RPMI7951 (cell line): Measurements from ENCODE around the gene TGIF2. TPM values are rescaled to one million over a fixed set of nuclear protein-coding genes. Genes with fewer than 3 reads are reported as not detected.
A peak's percentile ranks its signal among the peaks of the same experiment; 100 is the strongest.
"Not testable (repeated sequence)": the region's sequence is repeated elsewhere in the genome, so short reads cannot be mapped to it uniquely, and the experiment has no call there.

Experiments
- DNase-seq: peaks from one replicate; pipeline ENCODE4 v3.0.0-alpha.2; 2012; ENCODE audit warnings: low read depth
- total RNA-seq: library from RNA; depleted of rRNA; stranded (reverse); fragments of >200 nt; shearing (Covaris generic); gene quantifications from 2 replicates; pipeline ENCODE4 v1.2.3, GENCODE V29; 2014

The TGIF2 gene
- total RNA-seq, 1 experiment from 2014 or later, result 18.3 TPM

DNA sequence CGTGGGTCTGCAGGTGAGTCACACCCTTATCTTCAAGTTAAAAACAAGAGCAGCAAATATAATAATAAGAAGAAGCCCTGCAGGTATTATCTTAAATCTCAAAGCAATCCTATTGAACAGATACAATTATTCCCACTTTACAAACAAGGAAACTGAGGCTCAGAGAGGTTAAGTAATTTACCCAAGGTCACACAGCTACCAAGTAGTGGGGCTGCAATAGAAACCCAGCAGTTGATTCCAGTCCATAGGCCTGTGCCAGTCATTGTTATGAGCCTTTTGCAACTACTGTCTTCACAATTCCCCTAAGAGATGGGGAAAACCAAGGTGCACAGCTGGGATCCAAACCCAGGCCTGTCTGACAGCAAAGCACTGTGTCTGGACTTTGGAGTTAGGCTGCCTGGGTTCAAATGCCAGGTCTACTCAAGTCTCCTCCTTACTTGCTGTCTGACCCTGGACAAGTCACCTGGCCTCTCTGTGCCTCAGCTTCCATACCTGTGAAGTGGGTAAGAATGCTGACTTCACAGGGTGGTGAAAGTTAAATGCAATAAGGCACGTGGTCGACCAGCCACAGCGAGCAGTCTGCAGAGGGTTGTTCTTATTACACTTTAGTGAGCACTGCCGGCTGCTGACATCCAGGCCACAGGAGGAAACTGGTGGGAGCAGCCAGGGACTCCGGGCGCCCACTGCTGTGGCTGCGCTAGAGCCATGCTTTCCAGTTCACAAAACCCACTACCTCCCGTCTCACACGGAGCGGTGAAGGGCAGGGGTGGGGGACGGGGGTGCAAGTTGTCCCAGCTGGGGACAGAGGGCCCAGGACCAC, 26.0 kb upstream of the TGIF2 start:
- DNase-seq, result no peak

DNA sequence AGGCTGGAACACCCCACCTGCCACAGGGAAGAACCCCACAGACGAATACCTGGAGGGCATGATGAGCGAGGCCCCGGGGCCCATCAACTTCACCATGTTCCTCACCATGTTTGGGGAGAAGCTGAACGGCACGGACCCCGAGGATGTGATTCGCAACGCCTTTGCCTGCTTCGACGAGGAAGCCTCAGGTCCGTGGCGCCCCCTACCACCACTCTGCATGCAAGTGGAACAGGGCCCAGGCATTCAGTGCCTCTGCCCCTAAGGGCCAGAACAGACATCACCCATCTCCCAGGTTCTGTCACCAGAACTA, 25.4 kb upstream of the TGIF2 start:
- DNase-seq, result no peak

DNA sequence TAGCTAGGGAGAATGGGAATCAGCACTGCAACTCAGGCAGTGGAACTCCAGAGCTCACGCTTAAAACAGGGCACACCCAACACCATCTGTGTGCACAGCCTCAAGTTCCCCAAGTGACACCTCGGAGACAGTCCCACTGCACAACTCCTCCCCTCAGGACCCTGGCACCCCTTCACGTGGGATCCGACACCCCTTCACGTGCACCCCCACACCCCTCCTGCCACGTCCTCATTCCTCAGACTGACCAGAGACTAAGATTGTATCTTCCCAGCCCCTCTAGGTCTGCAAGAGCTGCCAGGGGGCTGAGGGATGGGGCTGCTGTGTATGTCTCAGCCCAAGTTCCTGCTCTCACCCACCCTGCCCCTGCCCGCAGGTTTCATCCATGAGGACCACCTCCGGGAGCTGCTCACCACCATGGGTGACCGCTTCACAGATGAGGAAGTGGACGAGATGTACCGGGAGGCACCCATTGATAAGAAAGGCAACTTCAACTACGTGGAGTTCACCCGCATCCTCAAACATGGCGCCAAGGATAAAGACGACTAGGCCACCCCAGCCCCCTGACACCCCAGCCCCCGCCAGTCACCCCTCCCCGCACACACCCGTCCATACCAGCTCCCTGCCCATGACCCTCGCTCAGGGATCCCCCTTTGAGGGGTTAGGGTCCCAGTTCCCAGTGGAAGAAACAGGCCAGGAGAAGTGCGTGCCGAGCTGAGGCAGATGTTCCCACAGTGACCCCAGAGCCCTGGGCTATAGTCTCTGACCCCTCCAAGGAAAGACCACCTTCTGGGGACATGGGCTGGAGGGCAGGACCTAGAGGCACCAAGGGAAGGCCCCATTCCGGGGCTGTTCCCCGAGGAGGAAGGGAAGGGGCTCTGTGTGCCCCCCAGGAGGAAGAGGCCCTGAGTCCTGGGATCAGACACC, 24.4 kb upstream of the TGIF2 start:
- no peak for DNase-seq

DNA sequence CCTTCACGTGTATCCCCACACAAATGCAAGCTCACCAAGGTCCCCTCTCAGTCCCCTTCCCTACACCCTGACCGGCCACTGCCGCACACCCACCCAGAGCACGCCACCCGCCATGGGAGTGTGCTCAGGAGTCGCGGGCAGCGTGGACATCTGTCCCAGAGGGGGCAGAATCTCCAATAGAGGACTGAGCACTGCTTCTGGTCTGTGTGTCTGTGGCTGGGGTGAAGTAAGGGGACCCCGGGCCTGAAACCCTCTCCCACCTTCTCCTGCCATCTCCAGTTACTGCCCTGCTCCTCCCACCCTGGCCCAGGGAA, 23.8 kb upstream of the TGIF2 start:
- DNase-seq, result no peak

DNA sequence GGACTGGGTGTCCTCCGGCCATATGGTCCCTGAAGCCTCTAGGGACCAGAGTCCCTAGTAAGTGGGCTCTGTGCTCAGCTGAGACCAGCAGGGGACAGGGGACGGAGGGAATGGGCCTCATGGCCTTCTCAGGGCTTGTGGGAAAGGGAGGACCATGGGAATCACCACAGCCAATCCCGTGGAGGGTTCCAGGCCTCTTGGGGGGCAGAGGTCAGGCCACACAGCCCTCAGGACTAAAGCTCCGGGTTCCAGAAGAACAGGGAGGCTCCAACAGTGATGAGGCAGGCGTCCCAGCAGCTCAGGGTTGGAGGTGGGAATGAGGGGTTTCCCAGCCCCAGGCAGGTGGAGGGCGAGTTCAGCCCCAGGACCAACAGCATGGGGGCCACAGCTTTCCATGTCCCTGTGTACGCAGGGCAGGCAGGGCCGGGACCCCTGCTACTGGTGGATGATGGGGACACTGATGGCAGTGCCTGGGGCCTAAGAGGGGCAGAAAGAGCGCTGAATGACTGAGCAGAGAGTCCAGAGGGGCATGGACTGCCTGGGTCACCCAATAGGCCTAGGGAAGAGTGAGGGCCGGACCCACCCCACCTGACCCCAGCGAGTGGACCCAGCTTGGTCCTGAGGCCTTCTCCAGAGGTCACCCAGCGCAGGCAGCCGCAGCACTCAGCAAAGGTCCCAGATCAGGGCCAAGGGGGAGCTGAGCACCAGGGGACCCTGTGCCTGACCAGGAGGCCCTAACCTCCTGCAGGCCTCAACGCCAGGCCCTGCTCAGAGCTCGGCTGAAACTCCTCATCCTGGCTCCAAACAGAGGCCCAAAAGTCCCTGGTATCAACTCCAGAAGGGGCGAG, 23.2 kb upstream of the TGIF2 start:
- DNase-seq, result no peak

DNA sequence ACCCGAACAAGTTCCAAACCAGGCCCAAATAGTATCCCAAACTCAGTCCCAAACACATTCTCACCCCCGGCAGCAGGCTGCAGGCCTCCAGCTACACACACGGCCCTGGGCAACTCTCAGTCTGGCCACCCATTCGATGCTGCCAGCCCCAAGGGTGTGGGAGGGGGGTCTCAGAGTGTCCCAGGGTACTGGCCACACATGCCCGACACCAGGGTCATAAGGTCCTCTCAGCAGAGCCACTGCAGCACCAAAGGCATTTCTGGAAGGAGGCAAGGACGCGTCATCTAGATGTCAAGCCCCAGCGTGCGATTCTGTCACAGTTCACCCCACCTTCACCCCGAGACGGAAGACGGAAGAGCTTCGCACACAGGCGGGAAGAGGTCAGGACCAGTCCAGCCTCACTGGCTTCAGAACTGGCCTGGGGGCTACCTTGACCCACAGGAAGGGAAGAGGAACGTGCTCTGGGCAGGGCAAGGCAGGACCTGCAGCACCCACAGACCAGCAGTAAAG, 22.6 kb upstream of the TGIF2 start:
- no peak for DNase-seq

DNA sequence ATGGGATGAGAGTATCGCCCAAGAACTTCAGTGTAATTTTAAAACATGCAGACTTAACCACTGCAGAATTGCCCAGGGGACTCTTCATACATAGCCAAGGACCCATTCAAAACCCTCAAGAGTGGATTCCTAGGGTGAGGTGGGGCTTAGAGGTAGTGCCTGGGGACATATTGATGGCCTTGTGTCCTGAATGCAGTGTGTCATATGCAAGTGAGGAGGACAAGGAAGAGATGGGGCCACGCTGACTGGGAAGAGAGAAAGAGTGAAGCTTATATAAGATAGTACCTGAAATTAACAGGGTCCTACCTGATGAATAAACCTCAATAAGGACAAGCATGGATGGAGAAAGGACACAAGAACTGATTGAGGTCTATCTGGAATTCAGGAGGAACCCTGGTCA, 18.1 kb upstream of the TGIF2 start:
- no peak for DNase-seq

DNA sequence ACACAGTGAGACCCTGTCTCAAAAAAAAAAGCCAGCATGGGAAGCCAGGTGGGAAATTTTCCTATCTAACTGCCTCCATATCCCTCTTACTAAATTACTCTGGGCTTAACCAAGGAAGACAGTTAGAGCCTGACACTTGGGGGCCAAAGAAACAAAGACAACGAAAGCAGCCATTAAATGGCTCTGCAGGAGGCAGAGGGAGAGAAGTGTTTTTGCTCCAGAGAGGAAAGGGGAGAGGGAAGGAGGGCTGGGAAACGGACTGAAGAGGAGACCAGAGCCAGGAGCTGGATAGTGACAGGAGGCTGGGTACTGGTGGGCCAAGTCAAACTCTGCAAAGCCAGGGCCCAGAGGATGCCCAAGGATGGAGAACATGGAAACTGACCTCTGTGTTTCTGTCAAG, 10.7 kb upstream of the TGIF2 start:
- DNase-seq, result no peak

DNA sequence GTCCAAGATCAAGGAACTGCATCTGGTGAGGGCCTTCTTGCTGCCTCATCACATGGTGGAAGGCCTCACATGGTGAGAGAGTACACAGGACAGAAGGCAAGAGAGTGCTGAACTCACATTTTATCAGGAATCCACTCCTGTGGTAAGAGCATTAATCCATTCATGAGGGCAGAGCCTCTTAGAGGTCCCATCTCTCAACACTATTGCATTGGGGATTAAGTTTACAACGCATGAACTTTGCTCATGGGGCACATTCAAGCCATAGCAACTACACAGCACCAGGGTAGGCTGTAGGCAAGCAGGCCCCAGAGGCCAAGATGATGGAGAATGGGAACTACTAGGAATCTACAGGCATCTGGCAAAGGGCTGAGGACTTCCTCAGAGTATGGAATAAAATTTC, 10.0 kb upstream of the TGIF2 start:
- DNase-seq, result no peak

DNA sequence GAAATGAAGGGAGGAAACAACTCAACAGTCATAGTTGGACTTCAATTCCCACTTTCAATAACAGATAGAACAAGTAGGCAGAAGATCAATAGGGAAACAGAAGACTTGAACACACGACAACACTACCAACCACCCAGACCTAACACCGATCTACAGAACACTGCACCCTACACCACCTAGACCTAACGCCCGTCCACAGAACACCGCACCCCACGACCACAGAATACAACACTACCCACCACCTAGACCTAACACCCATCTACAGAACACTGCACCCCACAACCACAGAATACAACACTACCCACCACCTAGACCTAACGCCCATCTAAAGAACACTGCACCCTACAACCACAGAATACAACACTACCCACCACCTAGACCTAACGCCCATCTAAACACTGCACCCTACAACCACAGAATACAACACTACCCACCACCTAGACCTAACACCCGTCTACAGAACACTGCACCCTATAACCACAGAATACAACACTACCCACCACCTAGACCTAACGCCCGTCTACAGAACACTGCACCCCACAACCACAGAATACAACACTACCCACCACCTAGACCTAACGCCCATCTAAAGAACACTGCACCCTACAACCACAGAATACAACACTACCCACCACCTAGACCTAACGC, 9.2 kb upstream of the TGIF2 start:
- DNase-seq, result not testable (repeated sequence)

DNA sequence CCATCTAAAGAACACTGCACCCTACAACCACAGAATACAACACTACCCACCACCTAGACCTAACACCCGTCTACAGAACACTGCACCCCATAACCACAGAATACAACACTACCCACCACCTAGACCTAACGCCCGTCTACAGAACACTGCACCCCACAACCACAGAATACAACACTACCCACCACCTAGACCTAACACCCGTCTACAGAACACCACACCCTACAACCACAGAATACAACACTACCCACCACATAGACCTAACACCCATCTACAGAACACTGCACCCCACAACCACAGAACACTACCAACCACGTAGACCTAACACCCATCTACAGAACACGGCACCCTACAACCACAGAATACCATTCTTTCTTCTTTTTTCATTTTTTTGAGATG, 8.7 kb upstream of the TGIF2 start:
- DNase-seq, result not testable (repeated sequence)

DNA sequence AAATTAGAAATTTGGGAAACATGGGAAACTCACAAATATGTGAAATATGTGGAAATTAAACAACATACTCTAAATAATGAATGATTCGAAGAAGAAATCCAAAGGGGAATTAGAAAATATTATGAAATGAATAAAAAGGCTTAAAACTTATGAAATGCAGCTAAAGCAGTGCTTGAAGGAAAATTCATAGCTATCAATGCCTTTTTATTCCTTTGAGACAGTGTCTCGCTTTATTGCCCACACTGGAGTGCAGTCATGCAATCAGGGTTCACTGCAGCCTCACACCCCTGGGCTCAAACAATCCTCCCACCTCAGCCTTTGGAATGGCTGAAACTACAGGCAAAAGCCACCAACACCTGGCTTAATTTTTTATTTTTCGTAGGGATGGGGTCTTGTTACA, 7.9 kb upstream of the TGIF2 start:
- no peak for DNase-seq

DNA sequence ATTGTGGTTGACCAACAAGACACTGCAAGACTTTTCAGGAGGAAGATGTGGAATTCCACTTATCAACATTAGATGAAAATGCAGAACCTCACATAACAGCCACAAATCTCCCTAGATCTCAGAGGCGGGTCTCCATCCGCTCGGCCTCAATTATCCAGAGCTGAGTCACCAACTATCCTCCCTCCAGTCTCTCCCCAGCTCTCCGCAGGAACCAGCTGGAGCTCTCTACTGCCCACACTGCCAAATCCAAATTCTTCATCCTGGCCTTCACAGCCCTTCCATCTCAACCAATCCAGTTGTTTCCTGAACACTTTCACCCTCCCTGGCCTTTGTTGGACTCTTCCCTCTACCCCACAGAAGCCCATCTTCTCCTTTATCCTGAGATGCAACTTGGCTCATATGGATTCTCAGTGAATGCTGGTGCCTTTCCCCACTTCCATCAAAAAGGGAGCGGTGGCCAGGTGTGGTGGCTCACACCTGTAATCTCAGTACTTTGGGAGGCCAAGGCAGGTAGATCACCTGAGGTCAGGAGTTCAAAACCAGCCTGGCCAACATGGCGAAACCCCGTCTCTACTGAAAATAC, 3.5 kb upstream of the TGIF2 start:
- DNase-seq, result peak; percentile 87

DNA sequence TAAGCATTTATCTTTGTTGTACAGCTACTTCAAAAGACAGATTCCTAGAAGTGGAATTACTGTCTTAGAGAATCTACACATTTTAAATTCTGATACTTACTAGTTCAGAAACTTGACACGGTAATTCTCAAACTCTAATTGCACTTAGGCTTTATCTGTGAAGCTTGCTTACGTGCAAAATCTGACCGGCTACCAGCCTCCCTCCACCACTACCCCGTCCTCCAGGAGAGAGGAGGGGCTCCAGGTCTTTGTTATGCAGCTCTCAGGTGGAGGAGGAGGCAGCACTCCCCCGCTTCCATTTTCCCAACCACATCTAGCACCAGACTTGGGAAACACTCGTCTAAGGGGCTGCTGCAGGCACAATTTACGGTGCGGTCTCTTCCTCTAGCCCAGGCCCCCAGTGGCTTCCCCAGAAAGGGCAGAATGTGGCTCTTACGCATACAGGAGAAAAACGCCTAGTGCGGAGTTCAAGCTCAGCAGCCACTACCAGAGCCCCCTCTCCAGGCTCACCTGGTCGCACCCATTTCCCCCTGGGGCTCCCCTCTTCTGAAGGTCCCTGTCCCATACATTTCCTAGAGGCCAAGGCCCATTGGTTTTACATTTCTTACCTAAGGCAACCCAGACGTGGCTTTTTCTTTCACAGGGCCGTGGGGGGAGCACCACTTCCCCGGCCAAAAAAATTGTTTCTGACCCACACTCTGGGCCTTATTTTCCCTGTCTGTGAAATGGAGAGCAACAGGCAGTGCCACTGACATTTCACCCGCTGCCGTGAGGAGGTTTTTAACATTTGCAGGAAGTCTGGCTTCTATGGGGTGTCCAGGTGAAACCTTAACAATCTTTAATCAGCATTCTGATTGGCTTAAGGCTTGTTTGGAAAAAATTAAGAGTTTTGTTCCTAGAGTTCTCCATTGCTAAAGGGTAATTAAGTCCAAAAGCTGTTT, 1.6 kb upstream of the TGIF2 start:
- DNase-seq, result no peak

DNA sequence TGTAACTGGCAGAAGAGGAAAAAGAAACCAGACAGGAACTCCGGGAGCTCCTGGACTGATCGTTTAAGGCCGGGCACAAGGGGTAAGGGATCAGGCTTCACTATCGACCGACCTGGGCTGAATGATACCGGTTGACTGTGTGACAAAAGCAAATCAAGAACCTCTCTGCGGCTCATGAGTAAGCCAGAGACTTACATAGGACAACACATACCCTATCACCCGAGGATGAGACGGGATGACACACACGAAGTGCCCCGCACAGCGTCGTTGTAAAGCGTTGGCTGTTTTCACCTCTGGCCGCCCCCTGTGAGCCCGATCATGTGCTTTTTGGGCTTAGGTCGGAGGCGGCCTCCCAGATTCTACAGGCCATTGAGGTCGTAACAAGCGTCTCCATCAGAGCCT, 695 bp upstream of the TGIF2 start:
- DNase-seq, result peak; percentile 58

DNA sequence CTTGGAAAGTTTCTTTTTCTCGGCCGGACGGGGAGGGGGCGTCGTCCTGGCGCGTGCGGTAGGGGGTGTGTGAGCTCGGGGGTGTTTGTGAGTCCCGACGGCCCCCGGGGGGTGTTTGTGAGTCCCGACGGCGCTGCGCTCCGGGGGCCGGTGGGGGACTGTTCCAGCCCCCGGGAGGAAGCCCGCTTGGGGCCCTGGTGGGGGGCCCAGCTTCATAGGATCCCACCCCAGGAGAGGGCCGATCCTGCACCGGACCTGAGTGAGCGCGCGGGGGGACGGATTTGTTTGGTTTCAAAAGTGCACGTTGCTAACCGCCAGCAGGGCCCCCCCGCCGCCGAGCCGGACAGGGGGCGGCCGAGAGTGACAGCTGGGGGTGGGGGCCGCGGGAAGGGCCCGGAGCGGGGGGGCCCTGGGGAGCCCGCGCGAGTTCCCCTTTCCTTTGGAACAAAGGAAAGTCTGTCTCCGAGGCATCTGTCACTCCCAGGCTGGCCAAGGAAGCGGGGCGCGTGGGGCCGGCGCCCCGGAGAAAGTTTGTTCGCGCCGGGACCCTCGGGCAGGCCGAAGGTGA, 485 bp downstream of the TGIF2 start:
- DNase-seq, result peak; percentile 29

DNA sequence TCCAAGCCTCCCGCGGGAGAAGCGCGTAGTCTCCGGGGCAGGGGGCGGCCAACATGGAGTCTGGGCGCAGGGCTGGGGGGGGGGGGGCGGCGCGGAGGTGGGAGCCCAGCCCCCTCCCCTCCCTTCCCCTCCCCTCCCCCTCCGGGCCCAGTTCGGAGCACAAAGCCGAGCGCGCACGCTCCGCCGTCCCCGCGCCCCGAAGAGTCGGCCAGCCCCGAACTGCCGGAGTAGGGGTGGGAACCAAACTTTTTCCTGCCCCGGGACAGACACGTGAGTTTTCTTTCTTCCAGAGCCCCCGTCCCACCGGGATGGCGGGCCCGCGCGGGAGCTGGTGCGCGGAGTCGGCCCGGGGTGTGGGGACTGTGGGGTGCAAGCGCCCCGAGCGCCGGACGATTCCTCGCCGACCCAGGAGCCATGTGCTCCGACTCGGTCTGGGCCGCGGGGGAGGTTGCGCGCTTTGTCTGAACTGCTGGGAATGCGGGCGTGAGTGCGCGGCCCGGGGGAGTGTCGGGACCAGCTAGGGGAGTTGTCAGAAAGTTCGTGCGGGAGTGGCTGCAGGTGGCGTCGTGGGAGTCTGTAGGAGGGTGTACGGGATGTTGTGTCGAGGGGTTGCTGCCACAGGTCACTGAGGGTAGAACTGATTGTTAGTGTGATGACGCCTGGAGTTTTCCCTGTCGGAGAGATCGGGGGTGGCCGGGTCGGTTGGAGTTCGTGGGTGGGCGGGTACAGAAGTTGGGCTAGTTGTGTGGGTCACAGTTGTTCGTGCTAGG, 1.2 kb downstream of the TGIF2 start:
- peak; percentile 67 for DNase-seq

DNA sequence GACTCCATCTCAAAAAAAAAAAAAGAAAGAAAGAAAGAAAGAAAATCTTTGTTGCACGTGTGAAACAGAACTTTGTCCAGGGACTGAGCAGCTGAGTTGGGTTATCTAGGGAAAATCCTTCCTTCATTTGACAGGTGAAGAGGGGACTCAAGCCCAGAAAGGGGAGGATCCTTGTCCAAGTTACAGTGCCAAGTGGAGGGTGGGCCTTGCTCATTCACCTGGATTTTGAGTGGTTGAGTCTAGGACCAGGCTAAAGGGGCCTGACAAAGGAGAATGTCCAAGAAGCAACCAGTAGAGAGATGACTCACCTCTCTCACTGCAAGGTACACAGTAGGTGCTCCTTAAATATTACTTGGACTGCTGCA, 2.7 kb downstream of the TGIF2 start:
- no peak for DNase-seq
